GM21390 (cell line): ENCODE measurements around the gene TNFRSF12A.

Source experiments
- ATAC-seq: cut with Tn5 transposase; IDR thresholded peaks from one replicate; pipeline ENCODE4 v1.9.1; 2021; ENCODE audit not compliant: unreplicated experiment

Gene TNFRSF12A

GRCh38 chr16:3025032-3026002, 5.1 kb downstream of the TNFRSF12A start:
- no peak for ATAC-seq

GRCh38 chr16:3026003-3026378, 5.8 kb downstream of the TNFRSF12A start:
- ATAC-seq = no peak

GRCh38 chr16:3026609-3027488, 6.7 kb downstream of the TNFRSF12A start:
- no peak for ATAC-seq

DNA sequence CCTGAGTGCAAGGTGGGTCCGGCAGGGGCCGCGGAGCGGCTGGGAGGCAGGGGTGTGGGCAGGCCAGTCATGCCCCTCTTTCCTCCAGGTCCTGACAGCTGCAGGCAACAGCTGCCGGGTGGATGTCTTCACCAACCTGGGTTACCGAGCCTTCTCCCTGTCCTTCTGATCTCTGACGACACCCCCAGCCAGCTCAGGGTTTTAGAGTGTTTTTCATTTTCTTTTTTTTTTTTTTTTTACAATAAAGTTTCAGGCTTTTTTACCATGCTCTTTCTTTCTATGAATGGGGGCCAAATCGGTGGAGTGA, 7.3 kb downstream of the TNFRSF12A start:
- no peak for ATAC-seq

DNA sequence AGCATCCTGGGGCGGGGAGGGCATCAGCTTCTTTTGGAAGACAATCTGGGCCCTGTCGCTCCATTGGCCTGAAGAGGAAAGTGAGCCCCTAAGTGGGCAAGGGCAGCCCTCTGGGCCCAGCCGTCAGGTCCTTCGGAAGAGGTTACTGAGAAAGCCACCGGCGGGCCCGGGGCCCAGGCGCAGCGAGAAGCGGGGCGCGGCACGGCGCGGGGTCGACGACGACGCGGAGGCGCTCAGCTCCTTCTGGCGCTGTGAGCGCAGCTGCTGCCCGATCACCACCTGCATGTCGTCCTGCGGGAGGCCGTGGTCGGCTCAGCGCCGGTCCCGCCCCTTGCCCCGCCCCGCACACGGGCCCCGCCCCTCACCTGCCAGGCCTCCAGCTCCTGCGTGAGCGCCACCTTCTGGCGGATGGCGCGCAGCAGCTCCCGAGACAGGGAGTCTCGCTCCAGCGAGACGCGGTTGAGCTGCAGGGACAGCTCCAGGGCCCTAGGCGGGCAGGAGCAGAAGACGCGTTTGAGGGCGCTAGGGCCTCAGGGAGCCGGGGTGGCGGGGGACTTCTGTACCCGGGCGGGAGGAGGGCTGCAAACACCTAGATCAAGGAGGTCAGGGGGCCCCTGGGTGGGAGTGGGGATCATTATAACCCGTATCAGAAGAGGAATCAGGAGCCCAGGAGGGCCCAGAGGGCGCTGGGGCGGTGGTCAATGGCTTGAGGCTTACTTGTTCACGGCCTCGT, 8.0 kb downstream of the TNFRSF12A start:
- ATAC-seq = no peak

- ATAC-seq = no peak
These were observed 8.7 kb downstream of the TNFRSF12A start for GRCh38 chr16:3028716-3029319.

DNA sequence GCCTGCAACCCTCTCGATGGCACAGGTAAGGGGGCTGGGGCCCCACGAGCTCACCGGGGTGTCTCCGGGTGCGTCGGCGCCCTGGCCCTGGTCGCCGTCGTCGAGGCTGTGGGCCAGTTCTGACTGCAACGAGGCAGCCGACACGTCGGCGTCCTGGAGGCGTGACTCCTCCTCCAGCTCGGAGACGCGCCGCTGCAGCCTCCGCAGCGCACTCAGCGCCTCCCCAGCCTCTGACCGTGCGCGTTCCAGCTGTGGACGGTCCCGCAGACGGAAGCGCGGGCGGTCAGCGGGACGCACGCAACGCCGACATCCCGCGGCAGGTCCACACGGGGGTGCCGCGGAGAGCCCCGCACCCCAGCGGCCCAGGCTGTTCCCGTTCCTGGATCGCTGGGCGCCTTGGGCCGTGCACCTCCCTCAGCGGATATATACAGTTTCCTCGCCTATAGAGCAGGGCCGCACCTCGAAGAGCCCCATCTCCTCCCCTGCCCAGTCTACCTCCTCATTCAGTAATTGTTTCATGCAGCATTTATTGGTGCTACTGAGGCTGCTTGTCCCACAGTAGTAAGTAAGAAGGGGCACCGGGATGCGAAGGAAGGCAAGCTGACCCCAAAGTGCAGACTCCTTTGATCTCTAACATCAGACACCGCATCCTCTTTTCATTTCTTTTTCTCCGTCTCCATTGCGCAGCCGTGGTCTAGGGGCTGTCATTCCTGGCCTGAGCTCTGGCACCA, 9.5 kb downstream of the TNFRSF12A start:
- ATAC-seq = no peak

DNA sequence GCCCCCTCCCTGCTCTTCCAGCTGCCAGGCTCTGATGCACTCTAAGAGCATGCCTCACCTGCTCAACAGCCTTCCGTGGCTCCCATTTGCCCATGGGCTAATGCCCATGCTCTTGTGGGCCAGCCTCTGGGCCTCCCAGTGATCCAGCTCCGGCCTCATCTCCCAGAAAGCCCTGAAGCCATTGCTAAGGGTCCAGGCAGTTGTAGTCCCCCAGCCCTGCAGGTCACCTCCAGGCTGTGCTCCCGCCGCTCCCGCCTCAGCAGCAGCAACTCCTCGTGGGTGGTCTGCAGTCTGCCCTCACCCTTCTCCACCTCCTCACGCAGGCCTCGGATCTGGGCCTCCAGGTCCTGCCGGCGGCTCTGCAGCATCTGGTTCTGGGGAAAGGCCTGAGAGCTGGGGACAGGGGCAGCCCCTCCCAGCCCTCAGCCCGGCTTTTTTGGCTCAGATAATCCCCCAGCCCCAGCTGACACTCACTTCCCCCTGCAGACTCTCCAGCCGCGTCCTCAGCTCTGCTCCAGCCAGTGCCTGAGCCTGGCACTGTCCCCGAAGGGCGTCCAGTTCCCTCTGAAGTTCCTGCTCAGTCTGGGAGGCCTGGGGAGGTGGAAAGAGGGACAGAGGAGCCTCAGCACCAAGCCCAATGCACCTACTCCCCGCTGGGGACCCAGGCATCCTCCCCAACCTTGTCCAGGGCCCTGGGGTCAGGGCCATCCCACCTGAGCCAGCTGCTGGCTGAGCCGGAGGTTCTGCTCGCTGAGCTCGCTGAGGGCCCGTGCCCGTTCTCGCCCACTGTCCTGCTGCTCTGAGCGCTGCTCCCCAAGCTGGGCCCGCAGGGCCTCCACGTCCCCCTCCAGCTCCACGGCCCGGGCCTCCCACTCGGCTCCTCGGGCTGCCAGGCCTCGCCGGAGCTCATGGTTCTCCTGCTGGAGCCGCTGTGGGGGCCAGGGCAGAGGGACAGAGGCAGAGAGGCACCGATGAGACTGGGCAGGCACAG, 10.3 kb downstream of the TNFRSF12A start:
- no peak for ATAC-seq

DNA sequence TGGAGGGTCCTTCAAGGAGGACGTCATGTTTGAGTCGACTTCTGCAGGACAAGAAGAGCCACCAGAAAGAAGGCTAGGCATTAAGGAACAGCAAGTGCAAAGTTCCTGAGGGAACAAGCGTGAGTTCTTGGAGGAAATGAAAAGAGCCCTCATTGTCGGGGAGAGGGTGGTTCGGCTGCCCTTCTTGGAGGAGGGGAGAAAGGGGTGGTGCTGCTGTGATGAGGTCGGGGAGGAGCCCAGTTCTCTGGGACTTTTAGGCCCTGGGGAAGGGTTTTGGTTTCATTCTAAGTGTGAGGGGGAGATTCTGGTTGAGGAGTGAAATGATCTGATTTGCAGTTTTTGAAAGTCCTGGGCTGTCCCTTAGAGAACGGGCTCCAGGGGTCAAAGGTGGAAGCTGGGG, 12.5 kb downstream of the TNFRSF12A start:
- no peak for ATAC-seq

- ATAC-seq = no peak
These were observed 15.3 kb downstream of the TNFRSF12A start for GRCh38 chr16:3035289-3035971.

- ATAC-seq = no peak
These were observed 16.0 kb downstream of the TNFRSF12A start for GRCh38 chr16:3035972-3036725.

DNA sequence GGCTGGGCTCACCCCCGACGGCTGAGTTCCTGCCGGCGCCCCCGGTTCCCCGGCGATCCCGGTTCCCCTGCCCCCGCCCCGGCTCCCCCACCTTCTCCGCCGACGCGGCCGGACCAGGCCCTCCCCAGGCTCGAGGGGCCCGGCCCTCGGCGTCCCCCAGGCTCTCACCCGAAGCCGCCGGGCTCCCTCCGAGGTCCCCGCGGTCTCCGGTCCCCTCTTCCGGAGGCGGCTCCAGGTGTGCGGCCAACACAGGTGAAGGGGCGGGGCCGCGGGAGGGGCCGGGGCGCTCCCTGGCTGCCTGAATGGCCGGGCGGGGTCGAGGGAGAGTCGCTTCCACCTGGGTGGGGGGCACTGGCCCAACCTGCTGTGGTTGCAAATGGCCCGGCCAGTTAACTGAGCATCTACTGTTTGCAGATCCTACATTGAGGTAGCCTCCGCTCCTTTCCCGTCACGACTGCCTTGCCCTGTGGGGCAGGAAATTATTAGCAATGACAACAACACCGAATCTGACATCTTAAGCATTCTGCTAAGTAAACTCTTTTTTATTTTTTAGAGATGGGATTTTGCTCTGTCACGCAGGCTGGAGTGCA, 16.7 kb downstream of the TNFRSF12A start, which contains the start of gene BICDL2:
TSS of gene BICDL2 (minus strand) at position 219 of the 590 bp plus-strand sequence. CDS start 1,448 bp downstream, outside the sequence.
- no peak for ATAC-seq

GRCh38 chr16:3038256-3038655, 18.1 kb downstream of the TNFRSF12A start:
- no peak for ATAC-seq

GRCh38 chr16:3038896-3039295, 18.7 kb downstream of the TNFRSF12A start:
- ATAC-seq = no peak

GRCh38 chr16:3042376-3042775, 22.2 kb downstream of the TNFRSF12A start:
- ATAC-seq = no peak

- ATAC-seq = no peak
These were observed 24.5 kb downstream of the TNFRSF12A start for GRCh38 chr16:3044708-3045107.
